OCI-LY1 (cell line): ENCODE results near the gene RNF34.
A peak's percentile ranks its signal among the peaks of the same experiment; 100 is the strongest.

Experiments used
- H2AFZ ChIP-seq: fragments of 200-600 bp; sonication (generic), shearing (Covaris generic); 2 replicates; pipeline ENCODE4 v1.6.0; 2014; ENCODE audit warnings: antibody characterized with exemption, mild to moderate bottlenecking, low read length
- H3F3A ChIP-seq: fragments of 200-600 bp; sonication (generic), shearing (Covaris generic); 2 replicates; pipeline ENCODE4 v1.6.0; 2014; ENCODE audit warnings: mild to moderate bottlenecking, antibody characterized with exemption, low read length, moderate library complexity; ENCODE audit not compliant: insufficient read depth
- H3K27ac ChIP-seq: fragments of 200-600 bp; sonication (generic); 2 replicates; pipeline ENCODE4 v1.5.1; 2014; ENCODE audit warnings: low read length, mixed run types, mild to moderate bottlenecking, low read depth; ENCODE audit not compliant: poor library complexity, severe bottlenecking
- H3K27me3 ChIP-seq: fragments of 200-600 bp; sonication (generic); 2 replicates; pipeline ENCODE4 v1.6.0; 2014; ENCODE audit warnings: antibody characterized with exemption, mild to moderate bottlenecking, low read length, moderate library complexity; ENCODE audit not compliant: insufficient read depth
- H3K36me3 ChIP-seq: fragments of 200-600 bp; sonication (generic); 2 replicates; pipeline ENCODE4 v1.6.1; 2014; ENCODE audit warnings: mild to moderate bottlenecking, antibody characterized with exemption, low read length, moderate library complexity, mixed read lengths; ENCODE audit not compliant: insufficient read depth
- H3K4me1 ChIP-seq: fragments of 200-600 bp; sonication (generic); 2 replicates; pipeline ENCODE4 v1.5.1; 2014; ENCODE audit warnings: mild to moderate bottlenecking, low read length, moderate library complexity; ENCODE audit not compliant: insufficient read depth, severe bottlenecking
- H3K4me2 ChIP-seq: fragments of 200-600 bp; sonication (generic), shearing (Covaris generic); 2 replicates; pipeline ENCODE4 v1.6.1; 2014; ENCODE audit warnings: low read length
- H3K4me3 ChIP-seq: fragments of 200-600 bp; sonication (generic); 2 replicates; pipeline ENCODE4 v1.5.1; 2014; ENCODE audit warnings: low read length, low read depth, mild to moderate bottlenecking, mixed read lengths; ENCODE audit not compliant: poor library complexity, severe bottlenecking
- H3K79me2 ChIP-seq: fragments of 200-600 bp; shearing (Covaris generic); 2 replicates; pipeline ENCODE4 v1.6.1; 2016; ENCODE audit warnings: mixed run types, low read length, mixed read lengths; ENCODE audit not compliant: insufficient read depth
- H3K9ac ChIP-seq: fragments of 200-600 bp; sonication (generic), shearing (Covaris generic); 2 replicates; pipeline ENCODE4 v1.6.1; 2014; ENCODE audit warnings: mild to moderate bottlenecking, low read length, mixed read lengths
- H3K9me2 ChIP-seq: fragments of 200-600 bp; sonication (generic), shearing (Covaris generic); 2 replicates; pipeline ENCODE4 v1.6.1; 2014; ENCODE audit warnings: low read depth, mild to moderate bottlenecking, low read length, mixed read lengths
- H3K9me3 ChIP-seq: fragments of 200-600 bp; shearing (Covaris generic); 2 replicates; pipeline ENCODE4 v1.6.1; 2014; ENCODE audit warnings: low read length, mixed read lengths
- H4K20me1 ChIP-seq: fragments of 200-600 bp; sonication (generic), shearing (Covaris generic); 2 replicates; pipeline ENCODE4 v1.6.0; 2016; ENCODE audit warnings: mild to moderate bottlenecking, low read length; ENCODE audit not compliant: insufficient read depth
- CTCF ChIP-seq: fragments of 200-600 bp; sonication (generic), shearing (Covaris generic); IDR thresholded peaks from 2 replicates; pipeline ENCODE4 v1.5.1; 2017; ENCODE audit warnings: mild to moderate bottlenecking, antibody characterized with exemption, low read length, moderate library complexity, mixed read lengths
- EZH2 ChIP-seq: fragments of 200-600 bp; sonication (generic), shearing (Covaris generic); IDR thresholded peaks from 2 replicates; pipeline ENCODE4 v1.8.0; 2017; ENCODE audit warnings: borderline replicate concordance, mixed run types, mild to moderate bottlenecking, antibody characterized with exemption, low read length, moderate library complexity, mixed read lengths

RNF34 gene

GRCh38 chr12:121400332-121401139 is 618 bp downstream of the RNF34 start:
- Histone ChIP-seq H4K20me1 (no peaks in the 10 kb centered on the region), H3K27ac (peak overlapping the region; percentile 39), H2AFZ (no peak overlapping the region), H3K9me2 (no peaks in the 10 kb centered on the region), H3K9me3 (no peaks in the 10 kb centered on the region), H3K79me2 (peaks cover 35% of the 10 kb centered on the region), H3K36me3 (peaks cover 29% of the 10 kb centered on the region), H3K4me3 (peak overlapping the region; percentile 96), H3K27me3 (no peaks in the 10 kb centered on the region), H3F3A (no peaks in the 10 kb centered on the region), H3K4me1 (peaks cover 33% of the 10 kb centered on the region), H3K9ac (peak overlapping the region; percentile 90), H3K4me2 (peak overlapping the region; percentile 98)
- TF ChIP-seq EZH2 (no peak), CTCF (no peak)

GRCh38 chr12:121403721-121404120 is 3.8 kb downstream of the RNF34 start:
- Histone ChIP-seq H3K4me3 (no peak overlapping the region), H2AFZ (no peak overlapping the region), H3F3A (no peaks in the 10 kb centered on the region), H3K4me1 (peaks cover 29% of the 10 kb centered on the region), H4K20me1 (no peaks in the 10 kb centered on the region), H3K27me3 (no peaks in the 10 kb centered on the region), H3K4me2 (no peak overlapping the region), H3K9me3 (no peaks in the 10 kb centered on the region), H3K27ac (no peak overlapping the region), H3K36me3 (peaks cover 57% of the 10 kb centered on the region), H3K9ac (no peak overlapping the region), H3K9me2 (no peaks in the 10 kb centered on the region), H3K79me2 (peaks cover 46% of the 10 kb centered on the region)
- TF ChIP-seq CTCF (no peak), EZH2 (no peak)

- H3F3A ChIP-seq = no peaks in the 10 kb centered on the region
- H3K9me2 ChIP-seq = no peaks in the 10 kb centered on the region
- no peaks in the 10 kb centered on the region for H4K20me1 ChIP-seq
- H3K9ac ChIP-seq = no peak overlapping the region
- TF ChIP-seq EZH2 (no peak), CTCF (no peak)
- H3K27me3 ChIP-seq = no peaks in the 10 kb centered on the region
- H3K27ac ChIP-seq = no peak overlapping the region
- no peak overlapping the region for H3K4me3 ChIP-seq
- no peak overlapping the region for H3K4me2 ChIP-seq
- peaks cover 50% of the 10 kb centered on the region for H3K79me2 ChIP-seq
- H2AFZ ChIP-seq = no peak overlapping the region
- peaks cover 62% of the 10 kb centered on the region for H3K36me3 ChIP-seq
- peaks cover 23% of the 10 kb centered on the region for H3K4me1 ChIP-seq
- H3K9me3 ChIP-seq = no peaks in the 10 kb centered on the region
Measured at GRCh38 chr12:121404734-121405133, 4.8 kb downstream of the RNF34 start.
